ENCODE results near the gene POC1A.

POC1A gene

GRCh38 chr3:52150357-52150756 lies 3.9 kb downstream of the POC1A start:
- FAIRE-seq = no peak

- FAIRE-seq = no peak
Measured at GRCh38 chr3:52149726-52150125, 4.5 kb downstream of the POC1A start.

GRCh38 chr3:52149021-52149420 lies 5.2 kb downstream of the POC1A start:
- no peak for FAIRE-seq

- FAIRE-seq = no peak
Measured at GRCh38 chr3:52147804-52148203, 6.4 kb downstream of the POC1A start.

GRCh38 chr3:52146811-52147210 lies 7.4 kb downstream of the POC1A start:
- no peak for FAIRE-seq

GRCh38 chr3:52146189-52146588 lies 8.0 kb downstream of the POC1A start:
- no peak for FAIRE-seq

GRCh38 chr3:52145736-52146110 lies 8.5 kb downstream of the POC1A start:
- no peak for FAIRE-seq

- FAIRE-seq = no peak
Measured at GRCh38 chr3:52144796-52145735, 9.2 kb downstream of the POC1A start.

GRCh38 chr3:52144034-52144795 lies 10.0 kb downstream of the POC1A start:
- no peak for FAIRE-seq

- FAIRE-seq = no peak
Measured at GRCh38 chr3:52143616-52144015, 10.6 kb downstream of the POC1A start.

- no peak for FAIRE-seq
Measured at GRCh38 chr3:52143156-52143555, 11.1 kb downstream of the POC1A start.

- no peak for FAIRE-seq
Measured at GRCh38 chr3:52141751-52142150, 12.5 kb downstream of the POC1A start.

- no peak for FAIRE-seq
Measured at GRCh38 chr3:52140769-52141168, 13.5 kb downstream of the POC1A start.

- no peak for FAIRE-seq
Measured at GRCh38 chr3:52140000-52140399, 14.2 kb downstream of the POC1A start.

GRCh38 chr3:52137311-52137710 lies 16.9 kb downstream of the POC1A start:
- no peak for FAIRE-seq

GRCh38 chr3:52136513-52136912 lies 17.7 kb downstream of the POC1A start:
- FAIRE-seq = no peak

GRCh38 chr3:52135332-52135731 lies 18.9 kb downstream of the POC1A start:
- no peak for FAIRE-seq

- no peak for FAIRE-seq
Measured at GRCh38 chr3:52134761-52135160, 19.5 kb downstream of the POC1A start.

- FAIRE-seq = no peak
Measured at GRCh38 chr3:52132930-52133329, 21.3 kb downstream of the POC1A start.

GRCh38 chr3:52132041-52132440 lies 22.2 kb downstream of the POC1A start:
- no peak for FAIRE-seq

GRCh38 chr3:52130966-52131622 lies 23.1 kb downstream of the POC1A start:
- no peak for FAIRE-seq

- no peak for FAIRE-seq
Measured at GRCh38 chr3:52128118-52128683, 26.0 kb downstream of the POC1A start.

- no peak for FAIRE-seq
Measured at GRCh38 chr3:52126500-52126899, 27.7 kb downstream of the POC1A start.

All from endometrium (tissue), 2 donors.